ENCODE measurements around the gene CENPE. TPM values are rescaled to one million over a fixed set of nuclear protein-coding genes. Genes with fewer than 3 reads are reported as not detected.

Gene CENPE
- total and polyA plus RNA-seq, 2 donors (not counting 1 experiment from before 2014, with no cell fraction given): 0.15 to 2.8 TPM

DNA sequence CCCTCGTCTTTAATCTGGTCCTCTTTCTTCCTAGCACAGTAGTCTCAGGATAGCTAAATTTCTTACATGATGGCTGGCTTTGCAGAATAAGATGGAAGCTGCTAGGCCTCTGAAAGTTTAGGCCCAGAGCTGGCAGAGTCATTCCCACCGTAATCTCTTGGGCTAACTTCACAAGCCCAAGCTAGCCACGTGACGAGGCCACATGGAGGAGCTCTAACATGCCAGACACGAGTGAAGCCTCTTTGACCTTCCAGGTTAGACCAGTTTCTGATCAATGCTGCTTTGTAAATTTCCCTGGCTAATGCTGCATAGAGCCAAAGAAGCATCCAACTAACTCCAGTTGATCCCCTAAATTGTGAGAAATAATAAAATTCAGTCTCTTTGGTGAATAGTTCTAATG lies 9.5 kb upstream of the CENPE start:
- Mint-ChIP-seq H3K27ac (no peak overlapping the region), H3K4me3 (no peak overlapping the region), H3K27me3 (peaks cover 13% of the 10 kb centered on the region), H3K4me1 (no peaks in the 10 kb centered on the region), H3K9me3 (ENCODE audit: insufficient read depth) (no peaks in the 10 kb centered on the region)
- intact Hi-C loops (cut with micrococcal nuclease): no loop called here
- Histone ChIP-seq H3K27ac (ENCODE audit: low read length in 2 of 2) (no peak overlapping the region), H3K79me2 (ENCODE audit: control insufficient read depth, insufficient read depth, low read length) (no peaks in the 10 kb centered on the region), H3K4me1 (ENCODE audit: control insufficient read depth in 2 of 2, insufficient read depth in 2 of 2, low read length in 2 of 2) (no peaks in the 10 kb centered on the region), H3K4me3 (ENCODE audit: control extremely low read depth in 1 of 5, extremely low read depth in 1 of 5, insufficient read depth in 1 of 5, low read depth in 2 of 5, low read length in 4 of 5) (no peak overlapping the region), H3K9ac (ENCODE audit: low read length) (no peak overlapping the region), H4K20me1 (ENCODE audit: control insufficient read depth, insufficient read depth, low read length, poor library complexity, severe bottlenecking) (no peaks in the 10 kb centered on the region), H3K9me3 (ENCODE audit: control extremely low read depth in 1 of 3, control insufficient read depth in 2 of 3, insufficient read depth in 1 of 3, low read length in 2 of 3) (peaks cover 0 to 1% (median 0%) of the 10 kb centered on the region in 3 donors), H3K27me3 (replicated peaks in 1 of 4; ENCODE audit: control extremely low read depth in 1 of 4, control insufficient read depth in 3 of 4, insufficient read depth in 4 of 4, low read length in 3 of 4) (no peaks in the 10 kb centered on the region), H2AFZ (ENCODE audit: insufficient read depth, low read depth, low read length, poor library complexity, severe bottlenecking) (no peak overlapping the region), H3K36me3 (replicated peaks in 1 of 2; ENCODE audit: control extremely low read depth in 1 of 2, control insufficient read depth in 1 of 2, extremely low read depth in 1 of 2, insufficient read depth in 2 of 2, low read length in 1 of 2) (no peaks in the 10 kb centered on the region), H3K4me2 (replicated peaks; ENCODE audit: low read depth, low read length, poor library complexity, severe bottlenecking) (no peak overlapping the region)
- POLR2A ChIA-PET: no interaction called here
- DNase-seq (no peak), ATAC-seq (ENCODE audit: low read depth) (no peak)
- CTCF ChIA-PET: no interaction called here
- 81% methylated on average over 4 of the region's 5 CpGs for WGBS (ENCODE audit: insufficient coverage)
- TF ChIP-seq, protein P1, sequence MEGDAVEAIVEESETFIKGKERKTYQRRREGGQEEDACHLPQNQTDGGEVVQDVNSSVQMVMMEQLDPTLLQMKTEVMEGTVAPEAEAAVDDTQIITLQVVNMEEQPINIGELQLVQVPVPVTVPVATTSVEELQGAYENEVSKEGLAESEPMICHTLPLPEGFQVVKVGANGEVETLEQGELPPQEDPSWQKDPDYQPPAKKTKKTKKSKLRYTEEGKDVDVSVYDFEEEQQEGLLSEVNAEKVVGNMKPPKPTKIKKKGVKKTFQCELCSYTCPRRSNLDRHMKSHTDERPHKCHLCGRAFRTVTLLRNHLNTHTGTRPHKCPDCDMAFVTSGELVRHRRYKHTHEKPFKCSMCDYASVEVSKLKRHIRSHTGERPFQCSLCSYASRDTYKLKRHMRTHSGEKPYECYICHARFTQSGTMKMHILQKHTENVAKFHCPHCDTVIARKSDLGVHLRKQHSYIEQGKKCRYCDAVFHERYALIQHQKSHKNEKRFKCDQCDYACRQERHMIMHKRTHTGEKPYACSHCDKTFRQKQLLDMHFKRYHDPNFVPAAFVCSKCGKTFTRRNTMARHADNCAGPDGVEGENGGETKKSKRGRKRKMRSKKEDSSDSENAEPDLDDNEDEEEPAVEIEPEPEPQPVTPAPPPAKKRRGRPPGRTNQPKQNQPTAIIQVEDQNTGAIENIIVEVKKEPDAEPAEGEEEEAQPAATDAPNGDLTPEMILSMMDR (IDR thresholded peaks at IDR 0.05): no peak

DNA sequence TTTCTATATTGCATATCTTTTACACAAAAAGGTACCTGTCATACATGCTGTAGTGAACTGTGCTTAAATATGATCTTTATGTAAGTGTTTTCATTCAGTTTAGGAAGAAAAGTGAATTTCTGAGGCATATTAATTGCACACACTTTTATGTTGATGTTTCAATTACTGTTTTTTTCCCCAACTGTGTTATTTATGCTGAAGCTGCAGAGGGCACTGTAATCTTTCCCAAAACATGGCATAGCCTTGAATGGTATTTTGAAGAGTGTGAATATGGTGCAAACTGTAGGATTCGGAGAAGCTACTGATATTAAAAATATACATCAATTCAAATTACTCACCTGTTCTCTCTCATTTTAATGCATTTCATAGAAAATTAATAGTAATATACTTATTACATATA lies 6.0 kb upstream of the CENPE start:
- peaks cover 0 to 7% (median 0%) of the 10 kb centered on the region in 4 experiments for H3K27me3 ChIP-seq (replicated peaks in 1 of 4; ENCODE audit: control extremely low read depth in 1 of 4, control insufficient read depth in 3 of 4, insufficient read depth in 4 of 4, low read length in 3 of 4)
- no peaks in the 10 kb centered on the region for H3K36me3 ChIP-seq (replicated peaks in 1 of 2; ENCODE audit: control extremely low read depth in 1 of 2, control insufficient read depth in 1 of 2, extremely low read depth in 1 of 2, insufficient read depth in 2 of 2, low read length in 1 of 2)
- H3K9me3 ChIP-seq (ENCODE audit: control extremely low read depth in 1 of 3, control insufficient read depth in 2 of 3, insufficient read depth in 1 of 3, low read length in 2 of 3): no peaks in the 10 kb centered on the region
- no peaks in the 10 kb centered on the region for H3K4me1 Mint-ChIP-seq
- POLR2A ChIA-PET: no interaction called here
- no CpG with 5 or more reads among the region's 1 CpG for WGBS (ENCODE audit: insufficient coverage)
- H4K20me1 ChIP-seq (ENCODE audit: control insufficient read depth, insufficient read depth, low read length, poor library complexity, severe bottlenecking): no peaks in the 10 kb centered on the region
- H2AFZ ChIP-seq (ENCODE audit: insufficient read depth, low read depth, low read length, poor library complexity, severe bottlenecking): no peak overlapping the region
- H3K9ac ChIP-seq (ENCODE audit: low read length): no peak overlapping the region
- no peak overlapping the region for H3K27ac Mint-ChIP-seq
- CTCF ChIA-PET: no interaction called here
- no peak for TF ChIP-seq EZH2 (IDR thresholded peaks at IDR 0.05; ENCODE audit: borderline replicate concordance, insufficient read depth, low read depth, low read length, poor library complexity, severe bottlenecking)
- TF ChIP-seq, protein P1 (IDR thresholded peaks at IDR 0.05): no peak
- intact Hi-C loops (cut with micrococcal nuclease): no loop called here
- ATAC-seq (ENCODE audit: low read depth): no peak
- H3K27ac ChIP-seq (ENCODE audit: low read length in 2 of 2): no peak overlapping the region
- no peak overlapping the region for H3K4me3 ChIP-seq (ENCODE audit: control extremely low read depth in 1 of 5, extremely low read depth in 1 of 5, insufficient read depth in 1 of 5, low read depth in 2 of 5, low read length in 4 of 5)
- no peaks in the 10 kb centered on the region for H3K4me1 ChIP-seq (ENCODE audit: control insufficient read depth in 2 of 2, insufficient read depth in 2 of 2, low read length in 2 of 2)
- H3K4me2 ChIP-seq (replicated peaks; ENCODE audit: low read depth, low read length, poor library complexity, severe bottlenecking): no peak overlapping the region
- H3K27me3 Mint-ChIP-seq: peaks cover 12% of the 10 kb centered on the region
- no peaks in the 10 kb centered on the region for H3K79me2 ChIP-seq (ENCODE audit: control insufficient read depth, insufficient read depth, low read length)
- DNase-seq: no peak
- H3K4me3 Mint-ChIP-seq: no peak overlapping the region
- H3K9me3 Mint-ChIP-seq (ENCODE audit: insufficient read depth): no peaks in the 10 kb centered on the region

Measured in B cell (primary cell).